Ureter (tissue), 1 donor: Measurements from ENCODE around the gene KRTAP12-4. TPM values are rescaled to one million over a fixed set of nuclear protein-coding genes. Genes with fewer than 3 reads are reported as not detected.
"Not testable (repeated sequence)": the region's sequence is repeated elsewhere in the genome, so short reads cannot be mapped to it uniquely, and the experiment has no call there.

Experiments
- DNase-seq: peaks from one replicate; pipeline ENCODE4 v3.0.0-alpha.2; 2020; ENCODE audit warnings: low spot score
- total RNA-seq: library from RNA; stranded (reverse); gene quantifications from one replicate; pipeline ENCODE4 v1.2.4, GENCODE V29; 2023
- donor health status: DM: yes; HTN: yes; CAD: no.

The KRTAP12-4 gene
- total RNA-seq, 1 donor from 2014 or later: not detected

- DNase-seq: no peak
Observed at GRCh38 chr21:44611551-44611950, 42.9 kb downstream of the KRTAP12-4 start.

GRCh38 chr21:44610157-44610843 lies 44.2 kb downstream of the KRTAP12-4 start:
- DNase-seq: not testable (repeated sequence)

GRCh38 chr21:44609193-44609592 lies 45.3 kb downstream of the KRTAP12-4 start:
- DNase-seq: no peak

GRCh38 chr21:44606495-44606894 lies 48.0 kb downstream of the KRTAP12-4 start:
- DNase-seq: no peak

Other genes starting within 250 kb of the KRTAP12-4 start
- 3.8 TPM for gene LRRC3, start 199.1 kb downstream of the KRTAP12-4 start, total RNA-seq
- gene KRTAP10-1, start 114.5 kb downstream of the KRTAP12-4 start, total RNA-seq: not detected
- gene KRTAP10-2, start 103.2 kb downstream of the KRTAP12-4 start, total RNA-seq: not detected
- gene KRTAP10-3, start 95.9 kb downstream of the KRTAP12-4 start, total RNA-seq: not detected
- not detected for gene KRTAP10-4, start 80.9 kb downstream of the KRTAP12-4 start, total RNA-seq
- gene KRTAP10-5, start 74.1 kb downstream of the KRTAP12-4 start, total RNA-seq: not detected
- gene KRTAP10-6, start 62.2 kb downstream of the KRTAP12-4 start, total RNA-seq: not detected
- gene KRTAP10-7, start 54.1 kb downstream of the KRTAP12-4 start, total RNA-seq: not detected
- not detected for gene KRTAP10-8, start 42.6 kb downstream of the KRTAP12-4 start, total RNA-seq
- gene KRTAP10-9, start 27.6 kb downstream of the KRTAP12-4 start, total RNA-seq: not detected
- not detected for gene KRTAP10-10, start 17.3 kb downstream of the KRTAP12-4 start, total RNA-seq
- gene KRTAP10-11, start 8.2 kb downstream of the KRTAP12-4 start, total RNA-seq: not detected
- not detected for gene KRTAP12-3, start 3.3 kb upstream of the KRTAP12-4 start, total RNA-seq
- gene KRTAP12-2, start 12.3 kb upstream of the KRTAP12-4 start, total RNA-seq: not detected
- not detected for gene KRTAP12-1, start 27.5 kb upstream of the KRTAP12-4 start, total RNA-seq
- gene KRTAP10-12, start 42.5 kb upstream of the KRTAP12-4 start, total RNA-seq: not detected
- 0.10 TPM for gene TSPEAR, start 56.9 kb upstream of the KRTAP12-4 start, total RNA-seq
- 126 TPM for gene UBE2G2, start 147.2 kb upstream of the KRTAP12-4 start, total RNA-seq
- 73.4 TPM for gene SUMO3, start 163.4 kb upstream of the KRTAP12-4 start, total RNA-seq
- 181 TPM for gene PTTG1IP, start 219.0 kb upstream of the KRTAP12-4 start, total RNA-seq